NCI-H1092 (cell line): ENCODE results near the gene ERVFRD-1.

Experiments used
- DNase-seq: peaks from one replicate; lab custom pipeline; 2025; lab: John Stamatoyannopoulos, UW

The ERVFRD-1 gene, protein sequence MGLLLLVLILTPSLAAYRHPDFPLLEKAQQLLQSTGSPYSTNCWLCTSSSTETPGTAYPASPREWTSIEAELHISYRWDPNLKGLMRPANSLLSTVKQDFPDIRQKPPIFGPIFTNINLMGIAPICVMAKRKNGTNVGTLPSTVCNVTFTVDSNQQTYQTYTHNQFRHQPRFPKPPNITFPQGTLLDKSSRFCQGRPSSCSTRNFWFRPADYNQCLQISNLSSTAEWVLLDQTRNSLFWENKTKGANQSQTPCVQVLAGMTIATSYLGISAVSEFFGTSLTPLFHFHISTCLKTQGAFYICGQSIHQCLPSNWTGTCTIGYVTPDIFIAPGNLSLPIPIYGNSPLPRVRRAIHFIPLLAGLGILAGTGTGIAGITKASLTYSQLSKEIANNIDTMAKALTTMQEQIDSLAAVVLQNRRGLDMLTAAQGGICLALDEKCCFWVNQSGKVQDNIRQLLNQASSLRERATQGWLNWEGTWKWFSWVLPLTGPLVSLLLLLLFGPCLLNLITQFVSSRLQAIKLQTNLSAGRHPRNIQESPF

DNA sequence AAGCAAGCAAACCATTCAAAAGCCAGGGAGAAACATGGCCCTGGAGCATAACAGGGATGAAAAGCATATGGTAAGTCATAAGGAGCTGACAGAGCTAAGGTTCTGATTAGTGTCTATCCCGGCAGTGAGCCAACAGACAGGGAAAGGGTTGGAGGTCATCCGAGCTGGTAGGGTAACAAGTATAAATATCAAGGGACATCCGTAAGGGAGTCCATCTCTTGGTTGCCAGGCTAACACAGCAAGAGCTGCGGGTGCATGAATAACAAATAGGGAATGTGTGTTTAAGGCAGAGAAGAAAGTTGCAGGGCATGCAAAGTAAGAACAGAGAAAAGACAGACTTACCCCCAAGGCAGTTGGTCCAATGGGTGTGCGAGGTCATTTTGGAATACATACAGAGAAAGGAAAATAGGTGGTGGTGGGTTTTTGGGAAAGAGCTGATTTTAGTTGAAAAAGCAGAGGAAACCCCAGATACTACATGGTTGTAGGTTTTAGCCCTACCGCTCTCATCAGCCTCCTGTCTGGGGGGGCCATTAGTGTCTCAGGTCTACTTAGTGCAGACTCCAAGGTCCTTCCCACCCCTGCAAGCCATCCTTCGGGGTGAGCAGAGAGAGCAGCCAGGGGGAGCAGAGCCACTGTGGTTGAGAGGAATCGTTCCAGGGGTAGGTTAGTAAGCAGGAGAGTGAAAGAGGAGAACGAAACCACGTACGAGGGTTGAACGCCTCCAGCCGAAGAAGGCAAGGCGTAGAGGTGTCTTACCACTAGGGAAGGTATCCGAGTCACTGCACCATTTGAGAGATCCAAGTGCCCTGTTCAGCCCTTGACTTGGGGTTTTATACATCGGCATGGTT, at the start of gene ERVFRD-1:
ERVFRD-1 (minus strand) TSS at position 805 of the 848 bp plus-strand sequence. CDS start 6,415 bp downstream, outside the sequence.
- DNase-seq: no peak

DNA sequence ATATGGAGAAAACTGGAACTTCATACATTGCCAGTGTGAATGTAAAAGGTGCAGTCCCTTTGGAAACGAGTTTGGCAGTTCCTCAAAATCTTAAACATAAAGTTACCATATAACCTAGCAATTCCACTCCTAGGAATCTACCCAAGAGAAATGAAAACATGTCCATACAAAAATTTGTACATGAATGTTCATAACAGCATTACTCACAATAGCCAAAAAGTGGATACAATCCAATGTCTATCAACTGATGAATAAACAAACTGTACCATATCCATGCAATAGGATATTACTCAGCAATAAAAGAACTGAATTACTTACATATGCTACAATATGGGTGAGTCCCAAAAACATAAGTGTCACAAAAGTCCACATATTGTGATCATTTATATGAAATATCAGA, 48.7 kb upstream of the ERVFRD-1 start:
- no peak for DNase-seq

DNA sequence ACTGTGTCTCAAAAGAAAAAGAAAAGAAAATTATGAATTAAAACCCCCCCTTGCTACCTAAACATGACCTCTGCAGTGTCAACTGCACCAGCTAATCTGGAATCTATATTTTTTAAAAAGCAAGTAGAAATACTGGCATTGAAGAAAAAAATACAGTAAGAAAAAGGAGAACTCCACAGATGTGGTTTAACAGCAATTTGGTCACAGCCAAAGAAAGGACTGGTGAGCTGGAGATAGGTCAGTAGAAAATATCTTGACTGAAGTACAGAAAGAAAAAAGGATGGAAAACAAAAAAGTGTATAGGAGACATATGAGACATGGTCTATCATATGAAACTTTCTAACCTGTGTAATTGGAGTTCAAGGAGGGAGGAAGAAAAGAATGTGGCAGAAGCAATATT, 44.1 kb upstream of the ERVFRD-1 start:
- DNase-seq: no peak

DNA sequence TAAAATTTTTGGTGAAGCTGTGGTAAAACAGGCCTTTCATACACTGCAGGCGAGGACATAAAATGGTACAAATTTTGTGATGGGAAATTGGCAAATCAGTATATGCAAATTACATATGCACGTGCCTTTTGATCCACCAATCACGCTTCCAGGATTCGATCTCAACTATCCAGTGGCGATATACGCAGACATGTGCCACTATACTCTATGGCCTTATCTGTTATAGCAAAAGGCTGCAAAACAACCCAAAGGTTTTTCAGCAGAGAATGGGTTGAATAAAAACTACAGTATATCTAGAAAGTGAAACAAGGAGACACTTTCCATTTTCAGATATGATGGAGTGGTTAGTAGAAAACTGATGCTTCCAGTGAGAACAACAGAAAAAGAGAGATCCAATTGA, 41.9 kb upstream of the ERVFRD-1 start:
- no peak for DNase-seq

DNA sequence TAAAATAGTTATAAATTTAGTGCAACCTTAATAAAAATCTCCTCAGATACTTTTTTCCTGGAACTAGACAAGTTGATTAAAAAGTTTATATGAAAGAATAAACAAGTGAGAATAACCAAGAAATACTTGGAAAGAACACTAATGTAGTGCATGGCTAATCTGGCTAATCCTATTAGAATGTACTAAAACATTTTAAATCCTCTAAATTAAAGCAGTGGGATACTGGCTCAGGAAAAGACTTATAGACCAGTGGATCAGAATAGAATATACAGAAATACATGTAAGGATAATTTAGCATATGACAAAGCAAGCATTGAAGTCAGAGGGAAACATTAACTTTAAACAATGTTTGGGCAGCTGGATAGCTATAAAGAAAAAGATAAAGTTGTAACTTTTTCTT, 41.1 kb upstream of the ERVFRD-1 start:
- DNase-seq: no peak

DNA sequence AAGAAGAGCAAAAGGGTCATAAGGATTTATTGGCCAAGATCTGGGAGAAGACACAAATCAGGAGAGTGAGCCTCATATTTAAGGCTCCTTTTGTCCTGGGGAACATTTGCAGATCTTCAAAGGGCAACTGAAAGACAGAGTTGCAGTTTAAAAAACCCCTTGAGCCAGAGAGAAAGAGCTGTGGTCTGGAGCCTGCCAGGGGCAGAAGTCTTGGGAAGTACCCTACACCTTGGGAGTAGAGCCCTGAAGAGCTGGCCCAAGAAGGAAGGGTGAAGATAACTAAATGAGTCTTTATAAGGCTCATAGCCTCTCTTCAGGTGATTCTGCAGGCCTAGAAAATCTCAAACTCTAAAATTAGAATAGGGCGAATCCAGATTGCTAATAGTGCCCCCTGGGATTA, 40.0 kb upstream of the ERVFRD-1 start:
- DNase-seq: no peak

DNA sequence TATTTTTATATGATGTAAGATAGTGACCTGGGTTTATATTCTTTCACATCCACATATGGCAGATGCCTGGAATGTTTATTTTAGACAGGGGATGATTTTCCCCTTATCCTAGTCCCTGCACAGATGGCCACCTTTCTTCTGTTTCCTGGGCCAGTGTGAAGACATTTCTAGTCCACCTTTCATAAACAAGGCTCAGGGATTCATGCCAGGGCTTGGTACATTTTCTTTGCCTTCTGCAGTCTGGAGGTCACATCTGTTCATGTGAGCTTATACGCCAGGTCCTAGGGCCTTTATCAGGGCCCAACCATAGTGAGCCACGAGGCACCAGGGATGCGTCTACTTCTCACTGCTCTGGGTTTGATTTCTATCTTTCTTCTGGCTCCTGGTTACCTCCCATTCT, 38.0 kb upstream of the ERVFRD-1 start:
- DNase-seq: no peak

DNA sequence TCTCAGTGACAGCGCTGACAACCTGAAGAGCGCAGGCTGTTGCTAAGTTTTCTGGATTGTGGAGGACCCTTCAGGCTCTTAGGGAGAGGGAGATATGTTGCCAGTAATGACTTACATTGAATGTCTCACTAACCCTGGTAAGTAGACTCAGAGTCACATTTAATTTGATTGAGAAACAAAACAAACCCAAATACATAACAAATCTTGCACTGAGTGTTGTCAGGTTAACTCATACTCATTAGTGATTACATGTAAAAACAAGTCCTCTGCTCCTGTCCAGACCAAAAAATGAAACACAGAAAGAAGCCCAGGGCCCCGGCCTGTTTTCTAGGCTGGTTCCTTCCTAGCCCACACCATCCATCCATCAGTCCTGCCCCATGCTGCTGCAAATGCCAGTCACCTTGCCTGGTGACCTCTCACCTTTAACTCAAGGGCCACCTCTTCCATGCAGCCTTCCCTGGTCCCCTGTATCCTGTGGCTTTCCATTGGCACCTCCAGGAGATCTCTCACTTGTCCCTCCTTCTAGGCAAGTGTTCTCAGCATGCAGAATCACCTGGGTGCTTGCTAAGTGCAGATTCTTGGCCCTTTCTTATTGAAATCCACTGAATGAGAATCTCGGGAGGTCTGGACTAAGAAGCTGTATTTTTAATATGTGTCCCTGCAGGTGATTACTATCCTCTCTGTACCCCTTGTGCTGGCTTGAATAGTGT, 34.7 kb upstream of the ERVFRD-1 start:
- DNase-seq: no peak

DNA sequence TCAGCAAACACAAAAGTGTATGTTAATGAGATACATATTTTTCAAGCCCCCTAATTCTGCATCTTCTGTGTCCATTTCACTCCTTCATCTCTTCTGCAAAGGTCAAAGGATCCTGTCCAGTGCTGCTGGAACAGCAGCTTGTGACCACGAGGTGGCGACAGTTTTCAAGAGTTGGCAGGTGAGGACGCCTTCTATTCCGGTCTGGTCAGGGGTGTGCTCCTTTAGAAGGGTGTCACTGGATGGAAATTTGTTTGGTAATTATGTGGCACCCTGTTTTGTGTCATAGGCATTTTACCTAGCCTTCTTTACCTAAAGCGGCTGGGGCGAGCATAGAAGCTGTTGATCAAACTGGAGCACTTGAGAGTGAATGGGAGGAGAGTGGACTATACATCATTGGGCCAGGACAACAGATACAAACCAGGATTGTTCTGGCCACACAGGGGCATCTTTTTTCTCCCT, 32.9 kb upstream of the ERVFRD-1 start:
- DNase-seq: no peak

DNA sequence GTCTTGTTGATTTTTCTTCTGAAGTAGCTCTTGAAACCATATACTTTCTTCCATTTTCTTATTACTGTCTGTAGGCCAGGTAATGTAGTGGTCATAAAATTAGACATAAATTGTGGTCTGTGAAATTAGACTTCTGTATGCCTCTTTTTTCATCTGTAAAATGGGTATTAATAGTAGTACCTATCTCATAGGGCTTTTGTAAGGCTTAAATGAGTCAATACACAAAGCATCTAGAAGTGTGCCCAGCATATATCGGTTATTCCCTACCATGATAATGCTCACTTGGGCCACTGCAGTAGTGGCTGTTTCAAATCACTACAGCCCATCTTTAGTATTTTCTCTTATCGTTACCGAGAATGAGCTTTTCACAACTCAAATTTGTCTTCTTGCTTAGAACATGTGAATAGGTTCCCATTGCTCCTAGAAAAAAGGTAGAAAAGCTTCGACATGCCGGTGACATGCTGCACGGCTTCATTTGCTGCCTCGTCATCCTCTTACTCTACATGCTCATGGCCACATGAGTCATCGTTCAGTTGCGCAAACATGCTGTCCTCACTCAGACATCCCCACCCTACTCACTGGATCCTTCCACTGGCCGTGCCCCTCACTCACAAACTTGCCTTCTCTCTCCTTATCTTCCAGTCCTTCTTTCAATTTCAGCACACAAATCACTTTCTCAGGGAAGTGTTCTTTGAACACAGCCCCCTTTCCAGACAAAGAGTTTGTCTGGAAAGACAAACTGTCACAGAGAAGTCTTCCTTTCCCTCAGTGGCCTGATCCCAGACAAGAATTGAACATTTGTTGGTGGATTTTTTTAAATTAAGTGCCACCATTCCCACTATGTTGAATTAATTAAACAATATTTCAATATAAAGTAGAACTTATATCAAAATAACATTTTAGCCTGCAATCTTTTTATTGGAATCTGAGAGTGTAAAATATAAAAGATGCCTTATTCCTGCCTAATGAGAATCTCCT, 32.2 kb upstream of the ERVFRD-1 start:
- no peak for DNase-seq

DNA sequence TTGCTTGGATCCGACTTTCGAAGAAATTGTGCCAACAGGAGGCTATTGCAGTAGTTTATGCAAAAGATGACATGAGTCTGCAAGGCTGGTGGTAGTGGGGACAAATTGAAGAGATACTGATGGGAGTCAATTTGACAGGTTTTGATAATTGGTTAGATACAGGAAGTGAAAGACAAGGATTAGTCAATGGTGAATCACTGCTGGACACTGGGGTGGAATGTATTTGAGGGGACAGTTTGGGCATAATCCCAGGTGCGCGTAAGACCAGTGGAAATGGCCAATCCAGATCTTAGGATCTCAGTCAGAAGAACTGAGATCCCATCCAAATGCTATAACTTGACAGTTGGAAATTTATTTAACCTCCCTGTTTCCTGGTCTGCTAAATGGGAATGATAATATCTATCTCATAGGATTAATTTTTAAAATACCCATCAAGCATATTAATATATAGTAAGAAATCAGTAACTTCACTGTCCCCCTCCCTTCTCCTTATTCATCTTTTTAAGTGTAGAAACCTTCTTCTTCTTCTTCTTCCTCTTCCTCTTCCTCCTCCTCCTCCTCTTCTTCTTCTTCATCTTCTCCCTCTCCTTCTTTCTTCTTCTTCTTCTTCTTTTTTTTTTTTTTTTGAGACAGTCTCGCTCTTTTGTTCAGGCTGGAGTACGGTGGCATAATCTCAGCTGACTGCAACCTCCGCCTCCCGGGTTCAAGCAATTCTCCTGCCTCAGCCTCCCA, 30.9 kb upstream of the ERVFRD-1 start:
- no peak for DNase-seq

DNA sequence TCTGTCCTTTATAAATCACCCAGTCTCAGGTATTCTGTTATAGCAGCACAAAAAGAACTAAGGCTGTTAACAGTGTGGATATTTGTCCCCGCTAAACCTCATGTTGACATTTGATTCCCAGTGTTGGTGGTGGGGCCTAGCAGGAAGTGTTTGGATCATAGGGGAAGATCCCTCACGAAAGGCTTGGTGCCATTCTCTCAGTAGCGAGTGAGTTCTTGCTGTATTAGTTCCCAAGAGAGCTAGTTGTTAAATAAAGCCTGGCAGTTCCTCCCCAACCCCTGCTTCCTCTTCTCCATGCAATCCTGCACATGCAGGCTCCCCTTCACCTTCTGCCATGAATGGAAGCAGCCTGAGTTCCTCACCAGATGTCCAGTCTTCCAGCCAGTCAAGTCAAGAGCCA, 29.8 kb upstream of the ERVFRD-1 start:
- no peak for DNase-seq

DNA sequence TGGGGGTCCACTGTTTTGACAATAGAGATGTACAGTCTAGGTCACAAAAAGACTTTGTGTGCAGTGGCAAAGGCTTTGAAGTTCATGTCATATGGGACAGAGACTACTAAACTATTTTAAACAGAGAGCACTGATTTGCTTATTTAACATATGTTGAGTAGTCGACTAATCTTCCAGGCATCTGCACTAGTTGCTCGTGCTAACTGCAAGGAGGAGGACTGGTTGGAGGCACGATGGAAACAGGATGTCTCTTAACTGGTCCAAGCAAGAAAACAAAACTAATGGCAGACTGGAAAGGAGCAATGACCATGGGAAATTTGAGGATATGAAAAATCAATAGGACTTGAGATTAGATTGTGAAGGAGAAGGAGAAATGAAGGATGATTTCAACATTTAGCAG, 28.5 kb upstream of the ERVFRD-1 start:
- DNase-seq: no peak

DNA sequence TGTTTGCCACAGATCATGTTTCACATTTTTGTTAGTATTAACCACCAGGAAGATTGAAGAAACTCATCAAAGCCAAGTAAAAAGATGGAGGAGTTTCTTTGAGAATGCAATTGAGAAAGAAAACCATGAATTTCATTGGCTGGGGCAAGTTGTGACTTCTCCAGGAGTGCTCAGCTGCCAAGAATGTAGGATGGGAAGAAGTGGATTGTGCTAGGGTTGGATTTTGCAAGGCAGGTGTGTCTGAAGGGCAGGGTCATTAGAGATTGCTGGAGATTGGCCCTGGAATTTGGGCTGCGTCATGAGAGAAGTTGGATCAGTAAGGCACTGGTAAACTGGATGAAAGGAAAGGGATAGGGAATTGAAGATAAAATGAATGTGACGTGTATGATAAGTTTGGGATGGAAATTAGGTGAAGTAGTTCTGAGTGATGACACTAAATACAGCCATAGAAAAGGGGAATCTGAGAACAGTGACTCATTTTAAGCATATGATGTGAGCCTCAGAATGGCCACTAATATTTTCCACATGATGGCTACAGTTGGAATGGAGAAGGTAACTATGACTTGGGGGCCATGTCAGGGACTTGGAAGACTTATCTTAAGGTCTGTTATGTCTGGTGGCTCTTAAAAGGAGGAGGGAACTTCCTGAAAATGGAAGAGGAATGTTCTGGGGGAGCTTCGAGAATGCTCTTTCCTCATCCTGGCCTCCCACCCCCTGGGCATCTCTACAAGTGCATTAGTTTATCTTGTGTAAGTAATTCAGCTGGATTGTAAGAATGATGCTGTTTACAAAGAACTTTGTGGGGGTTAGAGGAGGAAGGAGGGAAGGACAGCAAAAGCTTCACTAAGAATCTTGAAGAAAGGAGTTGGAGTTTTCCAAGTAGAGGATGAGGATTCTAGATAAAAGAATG, 27.8 kb upstream of the ERVFRD-1 start:
- DNase-seq: no peak

DNA sequence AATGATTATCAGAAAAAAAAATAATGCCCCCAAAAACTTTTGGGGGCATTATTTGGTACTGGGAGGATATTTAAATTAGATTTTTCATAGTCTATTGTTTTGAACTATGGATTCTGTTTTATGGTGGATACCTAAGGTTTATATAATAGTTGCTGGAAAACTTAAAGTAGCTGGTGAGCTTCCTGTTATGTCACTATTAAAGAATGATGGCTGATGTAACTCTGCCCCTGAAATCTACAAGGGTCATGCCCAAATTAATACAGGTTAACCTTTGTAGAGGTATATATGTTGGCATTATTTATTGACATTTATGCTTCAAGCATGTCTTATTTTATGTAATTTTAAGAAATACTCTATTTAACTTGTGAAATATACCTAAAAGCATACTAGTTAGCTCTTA, 25.3 kb upstream of the ERVFRD-1 start:
- DNase-seq: no peak

DNA sequence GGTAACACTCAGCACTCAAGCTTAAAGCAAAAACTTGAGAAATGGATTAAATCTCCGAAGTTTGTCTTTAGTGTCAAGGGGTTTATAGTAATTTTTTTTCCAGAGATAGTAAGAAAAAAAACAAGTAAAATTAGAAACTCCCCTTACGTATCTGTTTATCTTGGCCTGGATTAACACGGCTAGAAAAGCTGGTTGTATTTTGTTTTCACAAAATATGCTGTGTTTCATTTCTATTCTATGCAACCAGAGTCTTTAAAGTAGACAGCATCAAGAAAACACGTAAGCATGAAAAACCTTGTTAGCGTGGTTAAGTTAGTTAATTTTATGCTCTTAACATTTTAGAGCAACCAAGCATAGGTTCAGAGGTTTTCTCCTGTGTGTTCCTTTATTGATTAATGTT, 21.8 kb upstream of the ERVFRD-1 start:
- no peak for DNase-seq

DNA sequence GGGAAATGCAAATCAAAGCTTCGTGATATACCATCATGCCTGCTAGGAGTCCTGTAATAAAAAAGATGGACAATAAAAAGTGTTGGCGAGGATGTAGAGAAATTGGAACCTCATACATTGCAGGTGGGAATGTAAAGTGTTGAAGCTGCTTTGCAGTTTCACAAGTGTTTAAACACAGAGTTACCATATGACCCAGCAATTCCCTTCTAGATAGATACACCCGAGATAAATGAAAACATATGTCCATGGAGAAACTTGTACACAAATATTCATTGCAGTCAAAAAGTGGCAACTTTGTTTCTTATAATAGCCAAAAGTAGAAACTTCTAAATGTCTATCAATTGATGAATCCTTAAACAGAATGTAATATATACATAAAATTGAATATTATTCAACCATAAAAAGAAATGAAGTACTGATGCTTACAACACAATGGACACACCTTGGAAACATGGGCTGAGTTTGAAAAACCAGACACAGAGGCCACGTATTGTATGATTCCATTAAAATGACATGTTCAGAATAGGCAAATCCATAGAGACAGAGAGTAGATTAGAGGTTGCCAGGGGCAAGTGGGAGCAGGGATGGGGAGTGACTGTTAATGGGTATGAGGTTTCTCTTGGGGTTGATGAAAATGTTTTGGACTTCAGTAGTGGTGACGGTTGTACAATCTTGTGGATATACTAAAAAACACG, 20.8 kb upstream of the ERVFRD-1 start:
- DNase-seq: no peak

DNA sequence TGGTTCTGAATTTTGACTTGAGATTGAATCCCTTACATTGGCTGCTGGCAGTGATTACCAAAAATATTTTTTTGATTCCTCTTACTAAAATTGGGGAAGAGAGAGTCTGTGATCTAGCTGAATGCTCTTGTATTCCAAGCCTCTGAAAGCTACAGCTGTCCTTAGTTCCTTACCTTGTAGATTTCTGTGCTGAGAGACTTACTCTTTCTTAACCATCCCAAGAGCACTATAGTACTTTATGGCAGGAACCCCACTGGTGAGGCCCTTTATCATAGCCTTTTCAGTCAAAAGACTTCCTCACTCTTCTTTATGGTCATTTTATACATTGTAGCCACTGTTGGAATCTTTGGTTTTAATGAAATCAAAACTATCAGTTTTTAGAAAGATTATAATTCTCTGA, 19.1 kb upstream of the ERVFRD-1 start:
- DNase-seq: no peak
